WERI-Rb-1 (cell line): ENCODE measurements around the gene ADK.

Source experiments
- DNase-seq: peaks from one replicate; pipeline ENCODE4 v3.0.0-alpha.2; 2020
- H3K27ac ChIP-seq: fragments of 250-450 bp; sonication (Bioruptor Pico); 2 replicates; pipeline ENCODE4 v1.5.1; 2020; ENCODE audit warnings: mild to moderate bottlenecking, moderate library complexity
- H3K27me3 ChIP-seq: fragments of 250-450 bp; sonication (Bioruptor Pico); 2 replicates; pipeline ENCODE4 v1.5.1; 2021; ENCODE audit warnings: mild to moderate bottlenecking, low read depth, moderate library complexity; ENCODE audit not compliant: insufficient read depth, severe bottlenecking
- H3K36me3 ChIP-seq: fragments of 250-450 bp; sonication (Bioruptor Pico); 2 replicates; pipeline ENCODE4 v1.5.1; 2020; ENCODE audit warnings: mild to moderate bottlenecking, moderate library complexity
- H3K4me3 ChIP-seq: 2 replicates; pipeline ENCODE4 v1.5.1; 2011; ENCODE audit warnings: low read depth, mild to moderate bottlenecking, control low read depth, low read length
- H3K9me3 ChIP-seq: fragments of 250-450 bp; sonication (Bioruptor Pico); 2 replicates; pipeline ENCODE4 v1.5.1; 2021; ENCODE audit warnings: mild to moderate bottlenecking, moderate library complexity; ENCODE audit not compliant: severe bottlenecking
- TF ChIP-seq, protein P1 (sequence below): IDR thresholded peaks from 2 replicates; pipeline ENCODE4 v1.5.1; 2011; ENCODE audit warnings: low read depth, mild to moderate bottlenecking, control low read depth, inconsistent platforms, low read length

ADK gene

DNA sequence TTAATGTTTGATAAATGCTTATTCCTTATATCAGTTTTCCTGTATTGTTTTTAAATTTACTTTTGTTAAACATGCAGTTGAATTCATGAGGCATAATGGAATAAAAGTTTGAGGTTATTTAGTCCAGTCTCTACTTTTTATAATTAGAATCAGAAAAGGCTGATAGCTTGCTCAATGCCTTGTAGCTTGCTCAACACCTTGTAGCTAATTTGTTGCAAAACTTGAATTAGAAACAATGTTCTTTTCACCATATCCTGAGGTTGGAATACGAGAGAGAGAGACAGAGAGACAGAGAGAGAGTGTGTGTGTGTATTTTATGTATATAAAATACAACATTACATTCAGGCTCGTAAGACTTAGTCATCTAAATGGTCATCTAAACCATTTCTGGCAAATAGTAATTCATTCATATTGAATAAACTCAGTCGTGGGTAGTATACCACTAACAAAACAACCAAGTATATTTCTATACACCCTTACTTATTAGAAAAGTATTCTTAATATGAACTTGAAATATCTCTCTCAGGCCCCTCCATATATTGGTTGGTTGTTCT is 243.5 kb downstream of the ADK start:
- H3K9me3 ChIP-seq, result no peaks in the 10 kb centered on the region

DNA sequence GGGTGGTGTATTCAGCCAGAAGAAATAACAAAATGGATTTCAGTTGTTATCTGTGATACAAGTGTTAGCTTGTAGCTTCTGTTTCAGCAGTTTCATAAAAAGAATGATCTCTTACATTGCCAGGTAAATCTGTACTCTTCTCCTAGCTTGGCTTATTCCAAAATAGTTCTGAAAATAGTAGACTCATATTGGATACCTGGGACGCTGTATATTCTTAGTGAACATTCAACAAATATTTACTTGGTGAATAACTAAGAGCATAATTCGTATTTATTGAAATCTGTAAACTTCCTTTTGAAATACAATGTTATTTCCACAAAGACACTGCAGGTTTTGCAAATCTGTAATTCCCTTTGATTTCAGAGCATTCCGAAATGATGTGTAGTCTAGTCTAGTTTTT is 249.2 kb downstream of the ADK start:
- TF ChIP-seq, protein P1, sequence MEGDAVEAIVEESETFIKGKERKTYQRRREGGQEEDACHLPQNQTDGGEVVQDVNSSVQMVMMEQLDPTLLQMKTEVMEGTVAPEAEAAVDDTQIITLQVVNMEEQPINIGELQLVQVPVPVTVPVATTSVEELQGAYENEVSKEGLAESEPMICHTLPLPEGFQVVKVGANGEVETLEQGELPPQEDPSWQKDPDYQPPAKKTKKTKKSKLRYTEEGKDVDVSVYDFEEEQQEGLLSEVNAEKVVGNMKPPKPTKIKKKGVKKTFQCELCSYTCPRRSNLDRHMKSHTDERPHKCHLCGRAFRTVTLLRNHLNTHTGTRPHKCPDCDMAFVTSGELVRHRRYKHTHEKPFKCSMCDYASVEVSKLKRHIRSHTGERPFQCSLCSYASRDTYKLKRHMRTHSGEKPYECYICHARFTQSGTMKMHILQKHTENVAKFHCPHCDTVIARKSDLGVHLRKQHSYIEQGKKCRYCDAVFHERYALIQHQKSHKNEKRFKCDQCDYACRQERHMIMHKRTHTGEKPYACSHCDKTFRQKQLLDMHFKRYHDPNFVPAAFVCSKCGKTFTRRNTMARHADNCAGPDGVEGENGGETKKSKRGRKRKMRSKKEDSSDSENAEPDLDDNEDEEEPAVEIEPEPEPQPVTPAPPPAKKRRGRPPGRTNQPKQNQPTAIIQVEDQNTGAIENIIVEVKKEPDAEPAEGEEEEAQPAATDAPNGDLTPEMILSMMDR, result no peak
- Histone ChIP-seq H3K27ac (no peak overlapping the region), H3K4me3 (no peak overlapping the region), H3K36me3 (no peaks in the 10 kb centered on the region), H3K27me3 (no peaks in the 10 kb centered on the region), H3K9me3 (no peaks in the 10 kb centered on the region)
- no peak for DNase-seq

More for the DNA sequence above, 243.5 kb downstream of the ADK start:
- Histone ChIP-seq H3K4me3 (no peak overlapping the region), H3K36me3 (no peaks in the 10 kb centered on the region), H3K27me3 (no peaks in the 10 kb centered on the region), H3K27ac (no peak overlapping the region)
- no peak for DNase-seq
- TF ChIP-seq, protein P1, result no peak

DNA sequence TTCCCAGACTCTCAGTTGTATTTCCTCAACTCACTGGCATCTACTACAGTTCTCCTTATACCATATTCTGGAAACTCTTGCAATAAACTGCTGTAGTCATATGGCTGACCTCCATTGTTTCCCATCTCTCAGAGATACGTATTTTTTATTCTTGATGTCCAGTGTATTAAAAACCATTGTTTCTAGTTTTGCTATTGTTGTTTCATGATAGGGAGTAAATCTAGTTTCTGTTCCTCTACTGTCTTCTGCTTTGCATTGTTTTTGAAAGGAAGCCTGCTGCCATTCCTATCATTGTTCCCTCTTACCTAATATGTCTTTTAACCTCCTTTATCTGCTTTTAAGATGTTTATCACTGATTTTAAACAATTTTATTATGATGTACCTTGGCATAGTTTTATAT is 255.0 kb downstream of the ADK start:
- H3K4me3 ChIP-seq, result no peak overlapping the region
- H3K9me3 ChIP-seq, result no peaks in the 10 kb centered on the region
- no peaks in the 10 kb centered on the region for H3K27me3 ChIP-seq
- DNase-seq, result no peak
- TF ChIP-seq, protein P1, result no peak
- 0 out of 2 replicates have a peak, but pooled peaks cover 4% of the 10 kb centered on the region for H3K36me3 ChIP-seq
- no peak overlapping the region for H3K27ac ChIP-seq

DNA sequence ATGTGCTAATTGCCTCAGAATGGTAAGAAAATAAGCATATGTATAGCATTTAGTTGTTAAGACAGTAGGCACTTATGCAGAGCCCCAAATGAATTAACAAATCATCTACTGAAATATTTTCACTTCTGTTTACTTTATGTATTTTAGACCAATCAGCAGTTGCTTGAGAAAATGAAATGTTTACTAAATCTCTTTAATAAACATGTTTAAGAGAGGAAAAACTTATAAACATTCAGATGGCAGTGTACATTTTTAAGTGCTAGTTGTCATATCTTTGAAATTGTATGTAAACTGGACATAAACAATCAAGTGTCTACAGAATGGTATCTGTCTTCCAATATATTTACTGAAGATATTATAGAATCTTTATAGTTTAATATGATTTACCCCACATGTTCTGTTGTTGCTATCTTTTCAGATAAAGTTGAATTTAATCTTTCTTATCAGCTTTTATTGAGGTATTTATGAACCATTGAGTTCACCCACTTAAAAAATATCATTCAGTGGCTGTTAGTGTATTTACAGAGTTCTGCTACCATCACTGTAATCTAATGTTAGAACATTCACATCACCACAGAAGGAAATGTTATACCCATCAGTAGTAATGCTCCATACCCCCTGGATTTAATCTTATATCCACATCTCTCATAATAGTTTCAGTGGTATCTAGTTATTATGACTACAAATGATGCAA is 264.3 kb downstream of the ADK start:
- no peak for DNase-seq
- Histone ChIP-seq H3K9me3 (peaks cover 3% of the 10 kb centered on the region), H3K27ac (no peak overlapping the region), H3K4me3 (no peak overlapping the region), H3K27me3 (no peaks in the 10 kb centered on the region), H3K36me3 (peaks cover 4% of the 10 kb centered on the region; the same call in 1 of the 2 replicates)
- TF ChIP-seq, protein P1, result no peak

DNA sequence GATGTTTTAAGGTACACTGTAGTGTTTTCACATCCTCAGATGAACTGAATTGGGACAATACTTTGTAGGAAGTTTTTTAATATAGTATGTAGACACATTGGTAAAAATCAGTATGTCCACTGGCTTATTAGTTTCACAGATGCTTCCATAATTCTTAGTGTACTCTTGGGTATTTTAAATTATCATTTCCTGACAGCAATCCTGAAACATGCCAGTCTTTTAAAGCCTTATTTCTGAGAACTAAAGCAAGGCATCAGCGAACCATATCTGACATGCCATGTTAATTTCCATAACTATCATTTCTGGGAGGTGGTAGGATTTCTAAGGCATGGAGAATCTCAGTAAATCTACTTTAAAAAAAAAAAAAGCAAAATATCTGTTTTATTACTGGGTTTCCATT is 266.4 kb downstream of the ADK start:
- H3K4me3 ChIP-seq, result no peak overlapping the region
- TF ChIP-seq, protein P1, result no peak
- H3K9me3 ChIP-seq, result no peaks in the 10 kb centered on the region
- H3K36me3 ChIP-seq, result no peaks in the 10 kb centered on the region
- no peaks in the 10 kb centered on the region for H3K27me3 ChIP-seq
- no peak for DNase-seq
- no peak overlapping the region for H3K27ac ChIP-seq
